T47D (cell line): ENCODE data around the gene NTNG1.

Experiments
- DNase-seq, 2 experiments: peaks; one replicate each; pipeline versions ENCODE4 v3.0.0 to v3.0.0-alpha.2; 2011 to 2012; ENCODE audit warnings: low read depth in 1 of 2, low spot score in 1 of 2
- JUND ChIP-seq: IDR thresholded peaks from 2 replicates; pipeline ENCODE4 v1.6.1; 2012; ENCODE audit warnings: low read depth
- in situ Hi-C: cut with HindIII; loops from 2 replicates; pipeline ENCODE4 v1.10.0; 2016; ENCODE audit warnings: low sequenced_read_pairs, low pct_unique_long_range_greater_than_20kb

Gene NTNG1

GRCh38 chr1:107298526-107298925 is 157.7 kb downstream of the NTNG1 start:
- no peak for TF ChIP-seq JUND
- in situ Hi-C loops = no loop called here
- no peak for DNase-seq

- in situ Hi-C loops = no loop called here
- no peak for DNase-seq
- no peak for TF ChIP-seq JUND
Observed at GRCh38 chr1:107299521-107299920, 158.7 kb downstream of the NTNG1 start.

DNA sequence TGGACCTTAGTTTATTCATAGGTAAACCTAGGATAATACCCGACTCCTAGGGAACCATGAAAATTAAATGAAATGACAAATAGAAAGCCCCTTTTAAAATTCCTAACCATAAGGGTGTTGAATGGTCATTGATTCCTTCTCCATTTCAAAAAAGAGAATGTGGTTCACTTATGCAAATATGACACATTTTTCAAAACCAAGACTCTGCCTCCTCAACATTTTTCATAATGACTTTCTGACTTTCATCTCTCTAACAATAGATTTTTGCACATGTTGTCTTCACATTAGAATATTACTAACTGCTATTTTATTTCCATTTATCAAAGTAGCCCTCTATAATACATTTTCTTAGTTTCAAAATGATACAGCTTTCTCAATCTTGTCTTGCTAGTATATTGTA is 169.1 kb downstream of the NTNG1 start:
- in situ Hi-C loops = no loop called here
- no peak for DNase-seq
- no peak for TF ChIP-seq JUND

DNA sequence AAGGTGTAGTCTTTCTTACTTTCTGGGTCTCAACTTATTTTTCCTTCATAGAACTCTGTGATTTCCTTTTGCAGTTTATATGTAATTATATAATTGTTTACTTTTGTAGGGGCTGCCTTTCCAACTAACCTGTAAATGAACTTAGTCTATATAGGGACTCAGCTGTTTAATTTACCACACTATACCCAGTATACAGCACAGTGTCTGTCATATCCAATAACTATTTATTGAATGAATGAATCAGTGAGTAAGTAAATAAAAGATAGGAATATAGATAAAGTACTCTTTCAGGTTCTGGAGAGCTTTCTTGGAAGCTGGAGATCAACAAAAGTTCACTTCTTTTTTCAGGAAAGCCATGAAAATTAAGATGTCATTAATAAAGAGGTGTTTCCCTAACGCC is 174.8 kb downstream of the NTNG1 start:
- no peak for TF ChIP-seq JUND
- in situ Hi-C loops = no loop called here
- no peak for DNase-seq

GRCh38 chr1:107318932-107319331 is 178.1 kb downstream of the NTNG1 start:
- in situ Hi-C loops = no loop called here
- no peak for TF ChIP-seq JUND
- no peak for DNase-seq

DNA sequence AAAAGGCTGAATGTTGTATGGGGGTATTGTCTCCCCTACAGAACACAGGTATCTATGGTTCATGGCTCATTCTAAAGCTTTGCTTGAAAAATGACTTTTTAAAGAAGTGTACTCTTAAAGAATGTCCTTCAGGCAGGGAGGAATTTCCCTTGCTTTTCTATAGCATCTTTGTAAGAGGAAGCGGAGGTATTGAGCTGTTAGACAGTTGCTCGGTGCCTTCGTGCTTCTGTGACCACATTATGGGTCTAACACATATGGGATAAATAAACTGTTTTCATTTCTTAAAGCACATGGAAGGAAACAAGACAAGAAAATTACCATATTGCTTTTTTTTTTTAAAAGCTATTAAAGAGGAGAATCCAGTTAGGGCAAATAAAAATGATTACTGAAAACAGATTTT is 182.9 kb downstream of the NTNG1 start:
- in situ Hi-C loops = no loop called here
- DNase-seq = no peak
- TF ChIP-seq JUND = no peak

- no peak for TF ChIP-seq JUND
- no peak for DNase-seq
- in situ Hi-C loops = no loop called here
Observed at GRCh38 chr1:107326824-107327445, 186.1 kb downstream of the NTNG1 start.

- in situ Hi-C loops = no loop called here
- DNase-seq = no peak
- TF ChIP-seq JUND = no peak
Observed at GRCh38 chr1:107327446-107327845, 186.6 kb downstream of the NTNG1 start.

DNA sequence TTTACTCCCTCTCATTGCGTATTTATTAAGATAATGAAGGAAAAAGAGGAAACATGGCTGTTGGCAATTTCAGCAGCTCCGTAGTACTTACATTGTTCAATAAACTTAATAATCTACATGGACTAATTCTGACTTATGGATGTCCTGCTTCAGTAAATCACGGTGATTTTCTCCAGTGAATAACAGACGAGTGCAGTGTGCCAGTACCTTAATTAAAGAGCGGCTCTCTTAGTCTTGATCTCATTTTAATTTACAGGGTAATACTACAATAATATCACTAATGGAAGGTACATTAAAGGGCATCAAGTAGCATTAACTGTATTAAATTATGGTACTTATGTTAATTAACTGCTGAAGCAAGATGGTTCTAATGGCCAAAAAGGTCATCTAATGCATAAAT is 187.2 kb downstream of the NTNG1 start:
- DNase-seq = no peak
- in situ Hi-C loops = no loop called here
- no peak for TF ChIP-seq JUND

DNA sequence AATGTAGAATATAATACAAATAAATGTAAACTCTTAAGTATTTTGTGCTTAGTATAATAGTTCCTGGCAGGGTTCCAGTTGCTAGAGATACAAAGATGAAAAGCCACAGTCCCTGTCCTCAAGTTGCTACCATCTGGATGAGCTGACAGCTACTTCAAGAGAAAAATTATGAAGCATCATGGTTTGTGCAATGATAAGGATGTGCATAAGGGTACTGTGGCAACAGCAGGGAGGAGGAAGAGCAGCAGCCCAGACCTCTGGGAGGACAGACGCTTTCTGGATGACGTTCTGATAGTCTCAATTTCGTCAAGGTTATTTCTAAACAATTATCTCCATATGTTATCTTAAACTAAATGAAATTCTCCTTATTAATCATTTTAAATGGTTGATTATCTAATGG is 198.9 kb downstream of the NTNG1 start:
- DNase-seq = no peak
- no peak for TF ChIP-seq JUND
- in situ Hi-C loops = no loop called here

- DNase-seq = no peak
- in situ Hi-C loops = no loop called here
- no peak for TF ChIP-seq JUND
Observed at GRCh38 chr1:107342316-107342715, 201.5 kb downstream of the NTNG1 start.

DNA sequence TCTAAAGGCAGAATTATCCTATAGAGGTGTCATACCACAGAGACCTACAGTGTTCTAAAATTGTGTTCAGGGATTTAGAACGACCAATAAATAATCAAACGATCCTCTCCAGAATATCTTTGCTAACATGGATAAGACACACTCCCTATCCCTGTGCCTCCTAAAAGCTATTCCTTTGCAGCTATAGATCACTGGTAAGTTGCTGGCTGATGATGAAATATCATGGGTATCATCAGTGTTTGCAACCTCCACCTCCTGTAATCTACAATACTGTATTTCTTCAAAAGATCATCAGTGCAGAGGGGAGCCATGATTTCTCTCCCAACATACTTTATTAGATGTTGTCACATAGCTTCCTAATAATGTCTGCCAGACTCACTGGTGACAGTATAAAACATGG is 201.9 kb downstream of the NTNG1 start:
- no peak for TF ChIP-seq JUND
- no peak for DNase-seq
- in situ Hi-C loops = no loop called here

- in situ Hi-C loops = no loop called here
- TF ChIP-seq JUND = no peak
- DNase-seq = no peak
Observed at GRCh38 chr1:107343601-107344000, 202.8 kb downstream of the NTNG1 start.

DNA sequence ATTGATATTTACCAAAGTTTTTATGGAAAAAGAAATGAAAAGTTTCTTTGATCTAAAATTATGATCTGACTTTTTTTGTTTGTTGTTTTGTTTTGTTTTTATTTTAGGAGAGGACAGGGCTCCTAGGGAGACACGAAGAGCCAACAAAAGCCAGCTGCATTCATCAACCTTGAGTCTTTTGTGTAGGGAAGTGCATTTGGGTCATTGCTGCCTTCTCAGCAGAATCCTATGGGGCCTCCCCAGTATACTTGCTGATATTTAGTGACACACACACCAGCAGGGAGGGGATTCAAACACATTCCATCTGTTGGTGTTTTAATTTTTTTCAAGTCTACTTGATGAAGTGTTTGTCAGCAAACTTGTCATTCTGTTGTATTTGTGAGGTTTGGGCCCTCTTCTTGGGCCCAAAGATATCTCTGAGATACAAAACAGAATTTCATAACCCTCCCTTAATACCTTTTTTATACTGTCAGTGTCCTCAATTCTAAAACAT is 203.5 kb downstream of the NTNG1 start:
- no peak for TF ChIP-seq JUND
- no peak for DNase-seq
- in situ Hi-C loops = no loop called here

DNA sequence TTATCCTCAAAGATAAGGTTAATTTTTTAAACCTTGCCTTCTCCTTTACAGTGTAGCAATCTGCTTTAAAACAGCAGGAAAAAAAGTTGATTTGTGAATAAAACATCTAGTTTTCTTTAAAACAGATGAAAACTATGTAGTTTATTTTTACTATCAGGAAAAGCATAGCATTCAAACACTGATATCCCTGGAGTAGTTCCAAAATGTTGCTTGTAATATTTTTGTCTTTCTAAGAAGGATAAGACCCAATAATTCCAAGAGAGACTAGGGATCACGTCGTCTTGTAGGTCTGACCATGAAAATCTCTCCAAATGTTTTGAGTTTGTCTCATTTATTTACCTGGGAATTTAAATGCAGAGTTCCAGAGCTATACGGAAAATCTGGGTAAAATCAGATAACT is 204.0 kb downstream of the NTNG1 start:
- no peak for TF ChIP-seq JUND
- in situ Hi-C loops = no loop called here
- DNase-seq = no peak
